ENCODE data around the gene ZNF804B.

ZNF804B gene

GRCh38 chr7:89265631-89266030, 506.1 kb downstream of the ZNF804B start:
- DNase-seq (ENCODE audit: low read depth in 2 of 2) = no peak

DNA sequence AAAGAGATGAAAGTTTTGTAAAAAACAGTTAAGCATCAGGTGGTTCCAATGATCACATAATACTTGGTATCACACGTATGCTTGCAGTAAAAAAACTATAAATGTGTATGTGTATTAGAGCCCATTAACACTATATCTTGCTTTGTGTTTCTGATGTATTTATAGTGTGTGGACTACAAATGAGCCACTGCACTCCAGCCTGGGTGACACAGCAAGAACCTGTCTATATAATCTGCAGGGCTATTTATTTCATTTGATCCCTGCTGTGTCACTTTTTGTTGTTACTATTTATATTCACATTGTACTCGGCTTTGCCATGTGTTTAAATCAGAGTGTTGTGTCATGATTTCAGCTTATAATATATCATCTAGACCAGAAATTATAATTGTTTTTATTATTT, 523.8 kb downstream of the ZNF804B start:
- no peak for DNase-seq (ENCODE audit: low read depth in 2 of 2)

DNA sequence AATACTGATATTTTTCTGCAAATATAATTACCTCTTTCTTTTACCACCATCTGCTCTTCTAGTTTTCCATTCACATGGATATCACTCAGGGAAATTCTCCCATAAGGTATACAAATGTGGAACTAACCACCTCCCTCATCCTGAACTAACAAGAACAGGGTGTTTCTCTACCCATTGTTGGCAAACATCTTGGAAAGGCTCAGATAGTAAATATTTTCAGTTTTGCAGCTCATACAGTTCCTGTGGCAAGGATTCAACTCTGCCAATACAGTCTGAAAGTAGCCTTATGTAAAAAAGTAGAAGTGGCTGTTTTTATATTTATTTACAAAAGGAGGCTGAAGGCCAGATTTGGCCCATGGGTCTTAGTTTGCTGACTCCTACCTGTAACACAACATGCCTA, 549.0 kb downstream of the ZNF804B start:
- DNase-seq (ENCODE audit: low read depth in 2 of 2) = no peak

GRCh38 chr7:89311886-89312285, 552.4 kb downstream of the ZNF804B start:
- no peak for DNase-seq (ENCODE audit: low read depth in 2 of 2)

- DNase-seq (ENCODE audit: low read depth in 2 of 2) = no peak
These were observed 553.1 kb downstream of the ZNF804B start for GRCh38 chr7:89312551-89312950.

- no peak for DNase-seq (ENCODE audit: low read depth in 2 of 2)
These were observed 557.2 kb downstream of the ZNF804B start for GRCh38 chr7:89316584-89317251.

DNA sequence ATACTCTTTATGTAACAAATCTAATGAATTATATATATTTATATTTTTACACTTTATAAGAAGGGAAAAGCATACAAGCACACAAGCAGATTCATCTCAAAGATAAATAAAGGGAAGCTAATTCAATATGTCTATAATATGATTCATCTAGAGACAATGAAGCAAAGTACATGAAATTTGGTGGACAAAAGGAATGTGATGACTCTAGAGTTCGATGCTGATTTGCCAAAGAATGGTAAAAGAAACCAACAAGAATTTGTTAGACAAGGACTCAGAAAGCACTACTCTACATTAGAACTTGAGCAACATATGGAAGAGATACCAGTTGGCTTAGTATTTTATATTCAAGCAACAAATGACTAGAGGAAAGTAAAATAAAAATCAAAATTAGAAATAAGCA, 572.5 kb downstream of the ZNF804B start:
- DNase-seq (ENCODE audit: low read depth in 2 of 2) = no peak

- no peak for DNase-seq (ENCODE audit: low read depth in 2 of 2)
These were observed 575.3 kb downstream of the ZNF804B start for GRCh38 chr7:89334797-89335196.

GRCh38 chr7:89335490-89335889, 576.0 kb downstream of the ZNF804B start:
- DNase-seq (ENCODE audit: low read depth in 2 of 2) = no peak

DNA sequence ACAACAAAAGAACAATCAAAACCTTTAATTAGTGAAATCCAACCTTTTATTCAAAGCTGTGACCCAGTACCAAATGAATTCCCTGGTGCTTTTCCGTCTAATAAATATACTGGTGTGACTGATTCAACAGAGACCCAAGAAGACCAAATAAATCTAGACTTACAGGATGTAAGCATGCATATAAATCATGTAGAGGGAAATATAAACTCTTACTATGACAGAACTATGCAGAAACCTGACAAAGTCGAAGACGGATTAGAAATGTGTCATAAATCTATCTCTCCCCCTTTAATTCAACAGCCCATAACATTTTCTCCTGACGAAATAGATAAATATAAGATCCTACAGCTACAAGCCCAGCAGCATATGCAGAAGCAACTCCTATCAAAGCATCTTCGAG, 576.6 kb downstream of the ZNF804B start:
- no peak for DNase-seq (ENCODE audit: low read depth in 2 of 2)

- DNase-seq (ENCODE audit: low read depth in 2 of 2) = no peak
These were observed 580.2 kb downstream of the ZNF804B start for GRCh38 chr7:89339748-89340147.

- no peak for DNase-seq (ENCODE audit: low read depth in 2 of 2)
These were observed 597.6 kb downstream of the ZNF804B start for GRCh38 chr7:89357121-89357520.

- no peak for DNase-seq (ENCODE audit: low read depth in 2 of 2)
These were observed 617.7 kb downstream of the ZNF804B start for GRCh38 chr7:89377219-89377618.

- DNase-seq (ENCODE audit: low read depth in 2 of 2) = no peak
These were observed 625.9 kb downstream of the ZNF804B start for GRCh38 chr7:89385411-89385810.
